Measurements from ENCODE around the gene ZNF234. TPM values are rescaled to one million over a fixed set of nuclear protein-coding genes. Genes with fewer than 3 reads are reported as not detected.
"Not testable (repeated sequence)": the region's sequence is repeated elsewhere in the genome, so short reads cannot be mapped to it uniquely, and the experiment has no call there.

Gene ZNF234
- total RNA-seq, 4 donors from 2014 or later: 6.7 to 9.3 (median 7.1) TPM

- Histone ChIP-seq H3K27ac (no peak overlapping the region), H3K36me3 (peaks cover 0 to 27% of the 10 kb centered on the region in 2 donors), H3K9me3 (peaks cover 0 to 75% (median 0%) of the 10 kb centered on the region in 3 donors), H3K4me1 (peaks cover 0 to 21% (median 5%) of the 10 kb centered on the region in 3 donors), H3K4me3 (no peak overlapping the region), H3K27me3 (no peaks in the 10 kb centered on the region)
- ATAC-seq: no peak
- TF ChIP-seq EP300 (IDR thresholded peaks at IDR 0.05) (no peak), CTCF (IDR thresholded peaks at IDR 0.05) (no peak), POLR2A (IDR thresholded peaks at IDR 0.05) (no peak), POLR2AphosphoS5 (IDR thresholded peaks at IDR 0.05) (no peak)
- WGBS, 2 donors (ENCODE audit: low coverage in 1 of 2): 63% methylated on average over 1 of the region's 2 CpGs; no CpG with 5 or more reads in 1 of the 2 donors
These were observed 22.4 kb downstream of the ZNF234 start for GRCh38 chr19:44163789-44164188.

- no peak for ATAC-seq
- H3K27ac ChIP-seq: peak overlapping the region; percentile 45 to 86 (median 86)
- H3K4me1 ChIP-seq: peaks cover 0 to 21% (median 5%) of the 10 kb centered on the region in 3 donors
- peaks cover 0 to 33% of the 10 kb centered on the region in 2 donors for H3K36me3 ChIP-seq
- WGBS, 2 donors (ENCODE audit: low coverage in 1 of 2): 53 to 60% methylated on average over 1 to 3 of the region's 3 CpGs
- peaks cover 0 to 75% (median 0%) of the 10 kb centered on the region in 3 donors for H3K9me3 ChIP-seq
- no peaks in the 10 kb centered on the region for H3K27me3 ChIP-seq
- H3K4me3 ChIP-seq: peak overlapping the region; percentile 70 to 89
- TF ChIP-seq POLR2A (IDR thresholded peaks at IDR 0.05): no peak
- no peak for TF ChIP-seq EP300 (IDR thresholded peaks at IDR 0.05)
- no peak for TF ChIP-seq CTCF (IDR thresholded peaks at IDR 0.05)
- TF ChIP-seq POLR2AphosphoS5 (IDR thresholded peaks at IDR 0.05): no peak
These were observed 22.9 kb downstream of the ZNF234 start for GRCh38 chr19:44164327-44164672.

- WGBS, 2 donors (ENCODE audit: low coverage in 1 of 2): 0 to 1% methylated on average over 21 to 24 of the region's 32 CpGs
- TF ChIP-seq POLR2AphosphoS5 (IDR thresholded peaks at IDR 0.05): peak; percentile 71
- TF ChIP-seq EP300 (IDR thresholded peaks at IDR 0.05): no peak
- no peak for TF ChIP-seq CTCF (IDR thresholded peaks at IDR 0.05)
- TF ChIP-seq POLR2A (IDR thresholded peaks at IDR 0.05): no peak
- Histone ChIP-seq H3K27me3 (no peaks in the 10 kb centered on the region), H3K4me1 (peaks cover 0 to 21% (median 5%) of the 10 kb centered on the region in 3 donors), H3K4me3 (peak within 1 kb of the TSS; percentile 70 to 89), H3K27ac (peak within 1 kb of the TSS; percentile 77 to 86 (median 86)), H3K36me3 (peaks cover 0 to 38% of the 10 kb centered on the region in 2 donors), H3K9me3 (peaks cover 0 to 75% (median 0%) of the 10 kb centered on the region in 3 donors)
- ATAC-seq: peak; percentile 99
These were observed 23.5 kb downstream of the ZNF234 start, which contains the start of gene ZNF226 for GRCh38 chr19:44164673-44165512. Gene ZNF226, plus strand, starts transcription at chr19:44165100. Its CDS starts 4,981 bp downstream, at chr19:44170081.

- peaks cover 44 to 96% of the 10 kb centered on the region in 2 donors for H3K36me3 ChIP-seq
- H3K4me1 ChIP-seq: peaks cover 0 to 12% (median 5%) of the 10 kb centered on the region in 3 donors
- not testable (repeated sequence) for H3K27ac ChIP-seq, H3K4me3 ChIP-seq, ATAC-seq, H3K27me3 ChIP-seq
- H3K9me3 ChIP-seq: peaks cover 0 to 87% (median 9%) of the 10 kb centered on the region in 3 donors
- WGBS, 2 donors (ENCODE audit: low coverage in 1 of 2): 70 to 100% methylated on average over 2 to 5 of the region's 6 CpGs
These were observed 29.3 kb downstream of the ZNF234 start for GRCh38 chr19:44170660-44171059.

GRCh38 chr19:44176590-44176989 is 35.2 kb downstream of the ZNF234 start:
- no peak overlapping the region for H3K27ac ChIP-seq
- H3K4me1 ChIP-seq: no peaks in the 10 kb centered on the region
- no peak for ATAC-seq
- 88 to 97% methylated on average over 3 of the region's 3 CpGs for WGBS, 2 donors (ENCODE audit: low coverage in 1 of 2)
- peaks cover 50 to 61% of the 10 kb centered on the region in 2 donors for H3K36me3 ChIP-seq
- H3K27me3 ChIP-seq: no peaks in the 10 kb centered on the region
- H3K9me3 ChIP-seq: peaks cover 5 to 100% (median 19%) of the 10 kb centered on the region in 3 donors
- H3K4me3 ChIP-seq: no peak overlapping the region
- no peak for TF ChIP-seq POLR2AphosphoS5 (IDR thresholded peaks at IDR 0.05)
- TF ChIP-seq EP300 (IDR thresholded peaks at IDR 0.05): no peak
- TF ChIP-seq POLR2A (IDR thresholded peaks at IDR 0.05): no peak
- no peak for TF ChIP-seq CTCF (IDR thresholded peaks at IDR 0.05)

All from gastroesophageal sphincter (tissue), 4 donors.